CD4-positive, alpha-beta T cell (primary cell): Measurements from ENCODE around the gene SEPHS2. TPM values are rescaled to one million over a fixed set of nuclear protein-coding genes. Genes with fewer than 3 reads are reported as not detected.

Experiments used
- ATAC-seq: fragments of 200-7000 bp; cut with Tn5 transposase; one replicate; pipeline ENCODE4 v1.10.0; 2022; ENCODE audit warnings: mild to moderate bottlenecking; ENCODE audit not compliant: poor library complexity
- CTCF ChIA-PET: fragments of 350-600 bp; sonication (Branson Sonifier 250); formaldehyde crosslinking; loops from one replicate; lab custom pipeline; 2021; ENCODE audit warnings: antibody characterized with exemption, inconsistent platforms; lab: Charles Lee
- POLR2A ChIA-PET: fragments of 350-600 bp; sonication (Branson Sonifier 250); formaldehyde crosslinking; loops from one replicate; lab custom pipeline; 2021; ENCODE audit warnings: antibody characterized with exemption, inconsistent platforms; lab: Charles Lee
- DNase-seq, 14 experiments: peaks; one replicate each; pipeline ENCODE4 v3.0.0-alpha.2; 2013 to 2020; ENCODE audit warnings: mixed read lengths in 2 of 14
- H3K27ac ChIP-seq, 2 donors: one replicate each; pipeline versions ENCODE4 v1.5.1 to v1.7.0; 2013; ENCODE audit warnings: low read length in 2 of 2, low read depth in 1 of 2, mild to moderate bottlenecking in 1 of 2
- H3K27me3 ChIP-seq, 2 experiments: 1 replicate in 1 of 2; 2 replicates in 1 of 2; pipeline versions ENCODE4 v1.6.1 to v1.7.0; 2013; ENCODE audit warnings: low read length in 2 of 2, control low read depth in 1 of 2, mild to moderate bottlenecking in 1 of 2, moderate library complexity in 1 of 2; ENCODE audit not compliant: insufficient read depth in 2 of 2, control insufficient read depth in 1 of 2
- H3K36me3 ChIP-seq: one replicate; pipeline ENCODE4 v1.6.1; 2013; ENCODE audit warnings: low read length, control low read depth; ENCODE audit not compliant: insufficient read depth
- H3K4me1 ChIP-seq: one replicate; pipeline ENCODE4 v1.6.1; 2013; ENCODE audit warnings: low read length, control low read depth; ENCODE audit not compliant: insufficient read depth
- H3K4me3 ChIP-seq: one replicate; pipeline ENCODE4 v1.5.1; 2013; ENCODE audit warnings: mild to moderate bottlenecking, low read length, moderate library complexity
- H3K9me3 ChIP-seq, 2 experiments: 1 replicate in 1 of 2; 2 replicates in 1 of 2; pipeline versions ENCODE4 v1.6.1 to v1.7.0; 2013; ENCODE audit warnings: low read length in 2 of 2, mild to moderate bottlenecking in 2 of 2, control low read depth in 1 of 2, moderate library complexity in 1 of 2; ENCODE audit not compliant: control insufficient read depth in 1 of 2, insufficient read depth in 1 of 2
- H3K27ac Mint-ChIP-seq: one replicate; pipeline ENCODE4 v1.8.0; 2020; ENCODE audit warnings: mixed read lengths
- H3K27me3 Mint-ChIP-seq: one replicate; pipeline ENCODE4 v1.8.0; 2021; ENCODE audit warnings: mixed read lengths
- H3K36me3 Mint-ChIP-seq: one replicate; pipeline ENCODE4 v1.8.0; 2021; ENCODE audit warnings: low read depth, mixed read lengths
- H3K4me1 Mint-ChIP-seq: one replicate; pipeline ENCODE4 v1.8.0; 2021; ENCODE audit warnings: low read depth, mixed read lengths
- H3K4me3 Mint-ChIP-seq: one replicate; pipeline ENCODE4 v1.8.0; 2020; ENCODE audit warnings: mild to moderate bottlenecking, mixed read lengths
- H3K9me3 Mint-ChIP-seq: one replicate; pipeline ENCODE4 v1.8.0; 2020; ENCODE audit warnings: mixed read lengths
- intact Hi-C, 2 experiments: fragments of 100-400 bp; cut with DNase I in 1 of 2; cut with micrococcal nuclease in 1 of 2; formaldehyde crosslinking; loops; one replicate each; pipeline versions ENCODE4 v1.15.1 to v1.9.0; 2023 to 2025; cut with DNase I, micrococcal nuclease
- total RNA-seq, 174 experiments: library from RNA in 2 of 174; stranded (reverse) in 2 of 174; gene quantifications; one replicate each; pipeline ENCODE4 v1.2.3 and lab custom pipeline; 2021 to 2026
- TF ChIP-seq, protein P1 (sequence below): fragments of 200-600 bp; IDR thresholded peaks from one replicate; pipeline ENCODE4 v1.8.0; 2022; ENCODE audit warnings: antibody characterized with exemption, mild to moderate bottlenecking

SEPHS2 gene
- total RNA-seq, 2 experiments from 2014 or later, result 25.4 to 25.9 TPM

DNA sequence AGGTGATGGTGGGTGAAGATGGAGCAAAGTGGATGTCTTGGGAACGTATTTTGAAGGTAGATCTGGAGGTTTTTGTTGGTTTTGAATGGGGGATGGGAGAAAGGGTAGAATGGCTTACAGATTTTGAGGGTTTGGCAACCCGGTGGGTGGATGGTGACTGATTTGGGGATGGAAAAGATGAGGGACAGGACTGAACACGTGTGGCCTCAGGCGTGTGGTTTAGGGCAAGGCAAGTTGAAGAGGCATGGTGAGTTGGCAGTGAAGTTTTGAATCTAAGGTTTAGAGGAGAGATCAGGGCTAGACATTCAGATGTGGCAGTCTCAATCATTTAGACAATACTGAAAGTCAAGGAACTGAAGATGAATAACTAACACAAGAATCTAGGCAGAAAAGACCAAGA lies 10.8 kb downstream of the SEPHS2 start:
- H3K27ac Mint-ChIP-seq, result no peak overlapping the region
- H3K36me3 Mint-ChIP-seq, result no peaks in the 10 kb centered on the region
- ATAC-seq, result no peak
- Histone ChIP-seq H3K27ac (no peak overlapping the region), H3K36me3 (no peaks in the 10 kb centered on the region), H3K27me3 (no peaks in the 10 kb centered on the region), H3K4me3 (no peak overlapping the region), H3K4me1 (peaks cover 22% of the 10 kb centered on the region), H3K9me3 (no peaks in the 10 kb centered on the region)
- no peaks in the 10 kb centered on the region for H3K27me3 Mint-ChIP-seq
- ChIA-PET POLR2A (no interaction called here), CTCF (no interaction called here)
- intact Hi-C loops, result loop anchor here (5.0 kb wide), 3 partner anchors 37 to 177 kb away; partner anchors contain the start of genes ITGAL (in 1 of the 2), ZNF689 (in 1 of the 2) and ZNF764 (in 1 of the 2)
- H3K4me3 Mint-ChIP-seq, result no peak overlapping the region
- TF ChIP-seq, protein P1, sequence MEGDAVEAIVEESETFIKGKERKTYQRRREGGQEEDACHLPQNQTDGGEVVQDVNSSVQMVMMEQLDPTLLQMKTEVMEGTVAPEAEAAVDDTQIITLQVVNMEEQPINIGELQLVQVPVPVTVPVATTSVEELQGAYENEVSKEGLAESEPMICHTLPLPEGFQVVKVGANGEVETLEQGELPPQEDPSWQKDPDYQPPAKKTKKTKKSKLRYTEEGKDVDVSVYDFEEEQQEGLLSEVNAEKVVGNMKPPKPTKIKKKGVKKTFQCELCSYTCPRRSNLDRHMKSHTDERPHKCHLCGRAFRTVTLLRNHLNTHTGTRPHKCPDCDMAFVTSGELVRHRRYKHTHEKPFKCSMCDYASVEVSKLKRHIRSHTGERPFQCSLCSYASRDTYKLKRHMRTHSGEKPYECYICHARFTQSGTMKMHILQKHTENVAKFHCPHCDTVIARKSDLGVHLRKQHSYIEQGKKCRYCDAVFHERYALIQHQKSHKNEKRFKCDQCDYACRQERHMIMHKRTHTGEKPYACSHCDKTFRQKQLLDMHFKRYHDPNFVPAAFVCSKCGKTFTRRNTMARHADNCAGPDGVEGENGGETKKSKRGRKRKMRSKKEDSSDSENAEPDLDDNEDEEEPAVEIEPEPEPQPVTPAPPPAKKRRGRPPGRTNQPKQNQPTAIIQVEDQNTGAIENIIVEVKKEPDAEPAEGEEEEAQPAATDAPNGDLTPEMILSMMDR, result no peak
- H3K9me3 Mint-ChIP-seq, result no peaks in the 10 kb centered on the region
- peaks cover 15% of the 10 kb centered on the region for H3K4me1 Mint-ChIP-seq
- DNase-seq, result no peak

DNA sequence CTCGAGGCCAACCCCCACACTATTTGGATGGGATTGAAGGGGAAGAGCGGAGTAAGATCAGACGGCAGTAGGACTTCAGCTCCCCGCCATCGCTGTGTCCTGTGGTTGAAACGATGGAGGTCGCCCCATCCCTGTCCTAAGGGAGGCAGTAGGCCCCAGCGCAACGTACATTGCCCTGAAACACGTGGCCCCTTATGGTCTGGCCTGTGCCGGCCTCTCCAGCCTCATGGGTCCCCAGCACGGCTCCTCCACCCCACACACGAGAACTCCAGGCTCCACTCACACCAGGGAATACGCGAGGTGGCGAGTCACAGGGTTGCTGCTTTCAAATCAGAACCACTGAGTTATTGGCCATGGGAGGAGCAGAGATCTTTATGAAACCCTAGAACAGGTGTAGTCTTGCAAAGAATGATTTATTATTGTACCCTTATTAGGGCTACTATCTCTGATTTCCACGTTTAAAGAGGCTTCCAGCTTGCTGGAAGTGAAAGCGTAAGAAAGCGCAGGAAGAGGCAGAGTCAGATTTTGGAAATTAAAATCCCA lies 15.2 kb downstream of the SEPHS2 start:
- DNase-seq, result no peak
- no peak overlapping the region for H3K4me3 ChIP-seq
- peak overlapping the region; percentile 70 to 79 for H3K27ac ChIP-seq
- ATAC-seq, result peak; percentile 3
- H3K36me3 ChIP-seq, result peaks cover 15% of the 10 kb centered on the region
- H3K27me3 ChIP-seq, result no peaks in the 10 kb centered on the region
- no peaks in the 10 kb centered on the region for H3K27me3 Mint-ChIP-seq
- H3K4me1 Mint-ChIP-seq, result peaks cover 23% of the 10 kb centered on the region
- ChIA-PET CTCF (interaction anchor here (0.6 to 2.4 kb wide), 34 partner anchors 10 to 339 kb away, joined by 3 to 28 read pairs (median 6); partner anchors contain the start of genes ITGAL, PRR14, SEPHS2 and SRCAP), POLR2A (interaction anchor here (0.8 to 2.9 kb wide), 39 partner anchors 10 to 365 kb away, joined by 3 to 119 read pairs (median 7); partner anchors contain the start of genes ALDOA, CD2BP2, CORO1A and FBRS)
- H3K9me3 Mint-ChIP-seq, result no peaks in the 10 kb centered on the region
- no peak overlapping the region for H3K4me3 Mint-ChIP-seq
- no peaks in the 10 kb centered on the region for H3K9me3 ChIP-seq
- no peak overlapping the region for H3K27ac Mint-ChIP-seq
- H3K4me1 ChIP-seq, result peaks cover 40% of the 10 kb centered on the region
- TF ChIP-seq, protein P1, result peak; percentile 48
- intact Hi-C loops, result loop anchor here (1.0 to 5.0 kb wide), 12 partner anchors 14 to 228 kb away; partner anchors contain the start of genes ITGAL (in 2 of the 2), SEPHS2 (in 2 of the 2), FBRS (in 1 of the 2) and ZNF689 (in 1 of the 2)
- peaks cover 17% of the 10 kb centered on the region for H3K36me3 Mint-ChIP-seq

DNA sequence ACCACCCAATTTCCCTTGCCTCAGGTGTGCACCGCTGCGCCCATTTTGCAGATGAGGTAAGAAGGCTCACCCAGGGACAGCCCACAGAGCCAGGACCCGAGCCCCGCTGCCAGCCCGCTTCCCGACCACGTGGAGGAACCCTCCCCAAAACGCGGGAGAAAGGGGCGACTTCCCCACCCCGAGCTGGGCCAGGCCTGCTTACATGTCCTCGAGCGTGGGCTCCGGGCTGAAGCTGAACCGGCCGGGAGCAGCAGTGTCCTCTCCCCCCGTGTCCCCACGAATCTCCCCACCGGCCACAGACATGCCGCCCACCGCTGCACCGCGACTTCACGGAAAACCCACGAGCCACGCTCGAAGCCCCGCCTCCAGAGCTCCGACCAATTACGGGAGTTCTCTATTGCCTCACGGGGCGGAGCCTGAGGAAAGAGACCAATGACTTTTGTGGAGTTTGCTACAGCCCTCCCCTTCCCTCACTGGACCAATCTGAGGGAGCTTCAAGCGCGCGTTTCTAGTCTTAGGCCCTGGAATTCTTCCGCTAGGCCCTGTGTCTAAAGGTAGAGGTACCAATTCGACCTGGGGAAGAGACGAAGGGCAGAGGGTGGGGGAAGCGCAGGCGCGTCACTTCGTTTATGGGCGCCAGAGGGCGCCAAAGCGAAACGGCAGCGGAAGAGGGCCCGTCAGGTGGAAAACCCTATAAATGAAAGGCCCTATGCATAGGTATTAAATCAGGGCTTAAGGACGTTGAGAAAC lies 15.8 kb downstream of the SEPHS2 start, which contains the start of gene DCTPP1:
TSS of gene DCTPP1 (minus strand) at position 353 of the 750 bp plus-strand sequence. CDS start at position 303, 50 bp downstream.
- ChIA-PET POLR2A (interaction anchor here (0.6 to 2.9 kb wide), 49 partner anchors 9 to 753 kb away, joined by 3 to 119 read pairs (median 6); partner anchors contain the start of genes ALDOA, CD2BP2, CORO1A and FBRS), CTCF (interaction anchor here (0.6 to 2.4 kb wide), 45 partner anchors 9 to 339 kb away, joined by 3 to 28 read pairs (median 5); partner anchors contain the start of genes ITGAL, PRR14, SEPHS2 and SEPTIN1)
- Mint-ChIP-seq H3K4me3 (no peak within 1 kb of the TSS), H3K4me1 (peaks cover 21% of the 10 kb centered on the region), H3K27ac (no peak within 1 kb of the TSS), H3K9me3 (no peaks in the 10 kb centered on the region), H3K36me3 (peaks cover 18% of the 10 kb centered on the region), H3K27me3 (no peaks in the 10 kb centered on the region)
- H3K9me3 ChIP-seq, result no peaks in the 10 kb centered on the region
- peak; percentile 89 to 99 (median 93) for DNase-seq
- ATAC-seq, result peak; percentile 96
- H3K4me3 ChIP-seq, result peak within 1 kb of the TSS; percentile 97
- H3K27ac ChIP-seq, result peak within 1 kb of the TSS; percentile 70 to 81
- intact Hi-C loops, result loop anchor here (1.0 to 10.0 kb wide), 14 partner anchors 15 to 265 kb away; partner anchors contain the start of genes ITGAL (in 2 of the 2), SEPHS2 (in 2 of the 2), FBRS (in 1 of the 2) and SRCAP (in 1 of the 2)
- H3K4me1 ChIP-seq, result peaks cover 38% of the 10 kb centered on the region
- peaks cover 19% of the 10 kb centered on the region for H3K36me3 ChIP-seq
- H3K27me3 ChIP-seq, result no peaks in the 10 kb centered on the region
- TF ChIP-seq, protein P1, result peak; percentile 75
